Progenitor cell of endocrine pancreas (in vitro differentiated cells): ENCODE measurements around the gene SUPT5H. TPM values are rescaled to one million over a fixed set of nuclear protein-coding genes. Genes with fewer than 3 reads are reported as not detected.

ENCODE experiments used
- DNase-seq: peaks from one replicate; pipeline ENCODE4 v3.0.0; 2021; ENCODE audit warnings: low spot score; ENCODE audit not compliant: unreplicated experiment
- H3K27ac Mint-ChIP-seq: 2 replicates; pipeline ENCODE4 v1.8.0; 2021; ENCODE audit warnings: mild to moderate bottlenecking, moderate library complexity, mixed read lengths
- H3K27me3 Mint-ChIP-seq: 2 replicates; pipeline ENCODE4 v1.8.0; 2021; ENCODE audit warnings: mixed read lengths
- H3K36me3 Mint-ChIP-seq: 2 replicates; pipeline ENCODE4 v1.8.0; 2022; ENCODE audit warnings: mixed read lengths; ENCODE audit not compliant: insufficient read depth
- H3K4me1 Mint-ChIP-seq: 2 replicates; pipeline ENCODE4 v1.8.0; 2021; ENCODE audit warnings: low read depth, mixed read lengths
- H3K4me3 Mint-ChIP-seq: 2 replicates; pipeline ENCODE4 v1.8.0; 2021; ENCODE audit warnings: low read depth, mild to moderate bottlenecking, moderate library complexity, mixed read lengths
- H3K9me3 Mint-ChIP-seq: 2 replicates; pipeline ENCODE4 v1.8.0; 2021; ENCODE audit warnings: low read depth, mixed read lengths
- total RNA-seq: library from RNA; stranded (reverse); gene quantifications from 2 replicates; pipeline ENCODE4 v1.2.1, GENCODE V29; 2021
- TF ChIP-seq, protein P1 (sequence below): fragments of 200-600 bp; sonication (generic); IDR thresholded peaks from one replicate; pipeline ENCODE4 v1.5.0; 2021; ENCODE audit warnings: antibody characterized with exemption, mild to moderate bottlenecking; ENCODE audit not compliant: unreplicated experiment

Gene SUPT5H
- total RNA-seq, 1 donor from 2014 or later, result 171 TPM

DNA sequence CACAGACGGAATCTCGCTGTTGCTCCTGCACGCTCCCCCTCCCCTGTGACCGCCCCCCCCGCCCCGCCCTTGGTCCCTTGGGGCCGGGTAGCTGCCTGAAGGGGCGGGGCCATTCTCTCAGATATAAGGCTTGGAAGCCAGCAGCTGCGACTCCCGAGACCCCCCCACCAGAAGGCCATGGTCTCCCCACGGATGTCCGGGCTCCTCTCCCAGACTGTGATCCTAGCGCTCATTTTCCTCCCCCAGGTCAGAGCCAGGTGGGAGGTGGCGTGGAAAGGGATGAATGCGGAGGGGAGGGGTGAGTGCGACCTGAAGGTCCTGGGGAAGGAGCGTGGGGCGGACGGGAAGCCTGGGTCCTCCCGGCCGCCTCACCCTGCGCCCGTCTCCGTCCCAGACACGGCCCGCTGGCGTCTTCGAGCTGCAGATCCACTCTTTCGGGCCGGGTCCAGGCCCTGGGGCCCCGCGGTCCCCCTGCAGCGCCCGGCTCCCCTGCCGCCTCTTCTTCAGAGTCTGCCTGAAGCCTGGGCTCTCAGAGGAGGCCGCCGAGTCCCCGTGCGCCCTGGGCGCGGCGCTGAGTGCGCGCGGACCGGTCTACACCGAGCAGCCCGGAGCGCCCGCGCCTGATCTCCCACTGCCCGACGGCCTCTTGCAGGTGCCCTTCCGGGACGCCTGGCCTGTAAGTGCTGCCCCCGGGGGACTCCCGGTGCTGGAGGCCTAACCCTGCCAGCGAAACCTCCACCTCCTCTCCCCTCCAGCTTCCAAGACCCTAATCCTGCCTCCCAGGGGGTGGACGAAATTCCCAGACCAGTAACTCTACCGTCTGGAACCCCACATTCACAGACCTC lies 53.6 kb downstream of the SUPT5H start, which contains the start of gene DLL3:
TSS of gene DLL3 (plus strand) at position 150 of the 845 bp plus-strand sequence. CDS start at position 178, 28 bp downstream.
- Mint-ChIP-seq H3K27ac (peak within 1 kb of the TSS; percentile 1), H3K4me1 (peaks cover 8% of the 10 kb centered on the region), H3K36me3 (no peaks in the 10 kb centered on the region), H3K9me3 (no peaks in the 10 kb centered on the region), H3K4me3 (peak within 1 kb of the TSS; percentile 43), H3K27me3 (peaks cover 64% of the 10 kb centered on the region)
- no peak for DNase-seq
- TF ChIP-seq, protein P1, sequence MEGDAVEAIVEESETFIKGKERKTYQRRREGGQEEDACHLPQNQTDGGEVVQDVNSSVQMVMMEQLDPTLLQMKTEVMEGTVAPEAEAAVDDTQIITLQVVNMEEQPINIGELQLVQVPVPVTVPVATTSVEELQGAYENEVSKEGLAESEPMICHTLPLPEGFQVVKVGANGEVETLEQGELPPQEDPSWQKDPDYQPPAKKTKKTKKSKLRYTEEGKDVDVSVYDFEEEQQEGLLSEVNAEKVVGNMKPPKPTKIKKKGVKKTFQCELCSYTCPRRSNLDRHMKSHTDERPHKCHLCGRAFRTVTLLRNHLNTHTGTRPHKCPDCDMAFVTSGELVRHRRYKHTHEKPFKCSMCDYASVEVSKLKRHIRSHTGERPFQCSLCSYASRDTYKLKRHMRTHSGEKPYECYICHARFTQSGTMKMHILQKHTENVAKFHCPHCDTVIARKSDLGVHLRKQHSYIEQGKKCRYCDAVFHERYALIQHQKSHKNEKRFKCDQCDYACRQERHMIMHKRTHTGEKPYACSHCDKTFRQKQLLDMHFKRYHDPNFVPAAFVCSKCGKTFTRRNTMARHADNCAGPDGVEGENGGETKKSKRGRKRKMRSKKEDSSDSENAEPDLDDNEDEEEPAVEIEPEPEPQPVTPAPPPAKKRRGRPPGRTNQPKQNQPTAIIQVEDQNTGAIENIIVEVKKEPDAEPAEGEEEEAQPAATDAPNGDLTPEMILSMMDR, result no peak

DNA sequence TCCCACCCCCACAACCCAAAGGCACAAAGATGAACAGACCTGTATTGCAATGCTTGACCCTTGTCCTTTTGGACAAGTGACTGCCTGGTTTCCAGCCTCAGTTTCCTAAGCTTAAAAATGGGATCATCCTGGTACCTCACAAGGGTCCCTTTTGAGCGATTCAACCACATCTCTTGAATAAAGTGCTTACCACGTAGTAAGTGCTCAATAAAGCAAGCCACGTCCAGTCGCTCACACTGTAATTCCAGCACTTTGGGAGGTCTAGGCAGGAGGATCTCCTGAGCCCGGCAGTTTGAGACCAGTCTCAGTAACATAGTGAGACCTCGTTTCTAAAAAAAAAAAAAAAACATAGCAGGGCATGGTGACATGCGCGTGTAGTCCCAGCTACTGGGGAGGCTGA lies 54.5 kb downstream of the SUPT5H start:
- Mint-ChIP-seq H3K4me3 (no peak overlapping the region), H3K27ac (no peak overlapping the region), H3K27me3 (peaks cover 73% of the 10 kb centered on the region), H3K36me3 (no peaks in the 10 kb centered on the region), H3K9me3 (no peaks in the 10 kb centered on the region), H3K4me1 (peaks cover 8% of the 10 kb centered on the region)
- TF ChIP-seq, protein P1, result no peak
- no peak for DNase-seq

DNA sequence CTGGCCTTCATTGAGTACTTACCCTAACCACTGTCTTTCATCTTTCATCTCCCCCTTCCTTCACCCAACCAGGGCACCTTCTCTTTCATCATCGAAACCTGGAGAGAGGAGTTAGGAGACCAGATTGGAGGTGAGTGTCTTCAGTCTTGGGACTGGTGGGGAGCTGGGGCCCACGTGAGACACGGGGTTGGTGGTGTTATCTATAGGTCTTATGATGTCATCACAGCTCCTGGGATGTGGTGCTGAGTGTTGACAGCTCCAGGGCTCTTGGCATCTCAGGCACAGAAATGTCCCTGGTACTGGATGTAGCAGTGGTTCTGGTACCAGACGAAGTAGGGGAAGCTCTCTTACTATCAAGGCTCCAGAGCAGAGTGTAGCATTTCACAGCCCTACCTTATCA lies 55.2 kb downstream of the SUPT5H start:
- TF ChIP-seq, protein P1, result no peak
- Mint-ChIP-seq H3K36me3 (no peaks in the 10 kb centered on the region), H3K27me3 (peaks cover 79% of the 10 kb centered on the region), H3K27ac (no peak overlapping the region), H3K4me3 (no peak overlapping the region), H3K4me1 (peaks cover 8% of the 10 kb centered on the region), H3K9me3 (no peaks in the 10 kb centered on the region)
- no peak for DNase-seq

DNA sequence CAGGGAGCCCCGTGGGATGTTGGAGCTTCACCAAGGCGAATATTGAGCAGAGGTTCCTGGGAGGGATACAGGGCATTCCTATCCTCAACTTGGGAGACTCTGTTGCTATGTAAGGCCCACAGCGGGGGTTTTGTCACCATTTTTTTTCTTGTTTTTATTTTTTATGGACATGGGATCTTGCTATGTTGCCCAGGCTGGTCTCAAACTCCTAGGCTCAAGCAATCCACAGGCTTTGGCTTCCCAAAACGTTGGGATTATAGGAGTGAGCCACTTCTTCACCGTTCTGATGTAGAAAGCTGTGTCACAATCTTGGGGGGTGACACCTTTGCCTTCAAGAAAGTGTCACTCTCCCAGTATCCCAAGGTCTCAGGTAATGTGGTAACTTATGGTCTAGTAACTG lies 56.0 kb downstream of the SUPT5H start:
- Mint-ChIP-seq H3K4me3 (no peak overlapping the region), H3K4me1 (peaks cover 8% of the 10 kb centered on the region), H3K36me3 (no peaks in the 10 kb centered on the region), H3K27me3 (peaks cover 81% of the 10 kb centered on the region), H3K27ac (no peak overlapping the region), H3K9me3 (no peaks in the 10 kb centered on the region)
- DNase-seq, result no peak
- TF ChIP-seq, protein P1, result no peak

DNA sequence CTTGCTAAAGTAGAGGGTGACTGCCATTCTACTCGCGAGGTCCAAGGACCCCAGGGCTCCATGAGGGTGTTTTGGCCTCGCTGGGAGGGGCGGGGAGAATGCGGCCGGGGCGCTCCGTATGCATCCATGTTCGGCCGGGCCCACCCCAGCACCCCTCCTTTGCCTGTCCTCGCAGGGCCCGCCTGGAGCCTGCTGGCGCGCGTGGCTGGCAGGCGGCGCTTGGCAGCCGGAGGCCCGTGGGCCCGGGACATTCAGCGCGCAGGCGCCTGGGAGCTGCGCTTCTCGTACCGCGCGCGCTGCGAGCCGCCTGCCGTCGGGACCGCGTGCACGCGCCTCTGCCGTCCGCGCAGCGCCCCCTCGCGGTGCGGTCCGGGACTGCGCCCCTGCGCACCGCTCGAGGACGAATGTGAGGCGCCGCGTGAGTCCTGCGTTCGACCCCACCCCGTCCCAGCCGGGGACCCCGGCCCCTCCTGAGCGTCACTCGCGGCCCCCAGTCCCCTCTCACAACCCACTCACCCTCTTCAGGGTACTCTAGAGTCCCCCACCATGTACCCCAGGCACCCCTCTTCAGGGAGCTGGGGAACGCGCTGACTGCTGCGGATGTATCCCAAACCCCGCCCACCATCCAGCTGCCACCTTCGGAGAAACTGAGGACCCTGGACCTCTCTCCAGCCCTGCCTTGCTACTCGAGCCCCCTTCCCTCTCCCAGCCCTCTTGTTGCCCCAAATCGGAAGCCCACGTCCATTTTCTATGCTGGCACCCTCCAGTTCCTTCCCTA lies 57.4 kb downstream of the SUPT5H start:
- H3K4me3 Mint-ChIP-seq, result no peak overlapping the region
- H3K27ac Mint-ChIP-seq, result no peak overlapping the region
- peaks cover 77% of the 10 kb centered on the region for H3K27me3 Mint-ChIP-seq
- no peaks in the 10 kb centered on the region for H3K36me3 Mint-ChIP-seq
- no peaks in the 10 kb centered on the region for H3K9me3 Mint-ChIP-seq
- peak; percentile 53 for DNase-seq
- H3K4me1 Mint-ChIP-seq, result peaks cover 8% of the 10 kb centered on the region
- TF ChIP-seq, protein P1, result peak; percentile 89
